Islet precursor cell (in vitro differentiated cells): ENCODE data around the gene OTOP3.

Source experiments
- DNase-seq: peaks from one replicate; pipeline ENCODE4 v3.0.0-alpha.2; 2018

Gene OTOP3

GRCh38 chr17:74941128-74941725 is 5.5 kb downstream of the OTOP3 start:
- DNase-seq = no peak

GRCh38 chr17:74943808-74944522 is 8.3 kb downstream of the OTOP3 start:
- DNase-seq = no peak

DNA sequence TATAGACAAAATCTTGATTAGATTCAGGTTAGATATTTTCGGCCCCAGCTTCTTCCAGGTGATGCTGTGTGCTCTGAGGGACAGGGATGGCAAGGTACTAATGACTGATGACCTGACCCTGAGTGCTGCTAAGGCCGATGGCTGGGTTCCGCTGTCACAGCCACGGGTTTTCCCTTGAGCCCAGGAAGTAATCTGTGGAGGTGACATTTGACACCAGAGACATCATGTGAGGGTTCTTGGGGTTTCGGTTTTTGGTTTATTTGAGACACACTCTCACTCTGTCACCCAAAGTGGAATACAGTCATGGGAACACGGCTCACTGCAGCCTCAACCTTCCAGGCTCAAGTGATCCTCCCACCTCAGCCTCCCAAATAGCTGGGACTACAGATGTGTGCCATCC is 9.8 kb downstream of the OTOP3 start:
- DNase-seq = no peak

- DNase-seq = no peak
Observed at GRCh38 chr17:74946641-74947040, 10.9 kb downstream of the OTOP3 start.

DNA sequence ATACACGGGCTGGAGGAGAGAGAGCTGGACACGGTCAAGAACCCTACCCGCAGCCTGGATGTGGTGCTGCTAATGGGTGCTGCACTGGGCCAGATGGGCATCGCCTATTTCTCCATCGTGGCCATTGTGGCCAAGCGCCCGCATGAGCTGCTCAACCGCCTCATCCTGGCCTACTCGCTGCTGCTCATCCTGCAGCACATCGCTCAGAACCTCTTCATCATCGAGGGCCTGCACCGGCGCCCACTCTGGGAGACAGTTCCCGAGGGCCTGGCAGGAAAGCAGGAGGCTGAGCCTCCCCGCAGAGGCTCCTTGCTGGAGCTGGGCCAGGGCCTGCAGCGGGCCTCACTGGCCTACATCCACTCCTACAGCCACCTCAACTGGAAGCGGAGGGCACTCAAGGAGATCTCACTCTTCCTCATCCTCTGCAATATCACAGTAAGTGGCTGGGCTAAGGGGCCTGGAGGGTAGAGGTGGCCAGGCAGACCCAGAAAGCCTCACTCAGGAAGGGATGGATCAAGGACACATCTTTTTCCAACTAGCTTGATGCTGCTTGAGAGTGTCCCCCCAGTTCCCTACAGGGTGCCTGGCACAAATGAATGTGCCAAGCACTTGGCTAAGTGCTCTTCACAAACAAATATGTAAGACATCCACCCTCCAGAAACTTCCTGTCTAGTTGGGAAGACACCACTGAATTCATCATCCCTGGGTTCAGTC is 11.5 kb downstream of the OTOP3 start:
- no peak for DNase-seq

GRCh38 chr17:74949455-74950115 is 13.9 kb downstream of the OTOP3 start:
- no peak for DNase-seq

DNA sequence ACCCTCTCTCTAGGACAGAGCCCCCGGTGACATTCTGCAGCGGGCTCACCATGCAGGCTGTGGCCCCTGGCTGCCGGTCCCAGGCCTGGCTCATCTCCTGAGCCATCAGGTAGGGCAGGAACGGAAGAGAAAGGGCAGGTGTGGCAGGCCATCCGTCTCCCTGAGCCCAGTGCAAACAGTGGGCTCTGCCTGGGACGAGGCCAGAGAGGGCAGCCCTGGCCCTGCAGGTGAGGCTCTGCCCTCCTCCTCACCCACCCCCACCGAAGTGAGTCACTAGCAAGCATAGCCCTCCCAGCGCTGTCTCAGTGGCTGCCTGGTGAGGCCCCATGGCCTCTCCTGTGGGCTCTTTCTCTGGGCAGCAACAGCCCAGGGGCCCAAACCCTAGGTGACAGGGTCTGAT is 14.5 kb downstream of the OTOP3 start:
- DNase-seq = no peak

DNA sequence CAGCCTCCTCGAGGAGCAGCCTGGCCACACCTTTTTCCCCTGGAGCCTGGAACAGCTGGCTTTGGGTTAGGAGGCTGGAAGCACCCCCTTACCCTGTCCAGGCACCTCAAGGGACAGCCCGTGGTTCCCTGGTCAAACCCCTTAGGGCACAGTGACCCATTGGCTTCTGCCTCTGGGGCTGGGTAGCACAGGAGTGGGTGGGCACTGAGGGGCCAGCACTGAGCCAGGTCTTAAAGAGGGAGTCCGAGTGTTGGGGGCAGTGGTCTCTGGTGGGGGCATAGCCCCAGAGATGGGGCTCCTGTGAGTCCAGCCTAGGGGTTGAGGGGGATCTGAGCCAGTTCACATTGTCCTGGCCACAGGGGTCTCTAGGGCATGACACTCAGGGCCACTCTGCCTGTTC is 15.4 kb downstream of the OTOP3 start:
- no peak for DNase-seq

DNA sequence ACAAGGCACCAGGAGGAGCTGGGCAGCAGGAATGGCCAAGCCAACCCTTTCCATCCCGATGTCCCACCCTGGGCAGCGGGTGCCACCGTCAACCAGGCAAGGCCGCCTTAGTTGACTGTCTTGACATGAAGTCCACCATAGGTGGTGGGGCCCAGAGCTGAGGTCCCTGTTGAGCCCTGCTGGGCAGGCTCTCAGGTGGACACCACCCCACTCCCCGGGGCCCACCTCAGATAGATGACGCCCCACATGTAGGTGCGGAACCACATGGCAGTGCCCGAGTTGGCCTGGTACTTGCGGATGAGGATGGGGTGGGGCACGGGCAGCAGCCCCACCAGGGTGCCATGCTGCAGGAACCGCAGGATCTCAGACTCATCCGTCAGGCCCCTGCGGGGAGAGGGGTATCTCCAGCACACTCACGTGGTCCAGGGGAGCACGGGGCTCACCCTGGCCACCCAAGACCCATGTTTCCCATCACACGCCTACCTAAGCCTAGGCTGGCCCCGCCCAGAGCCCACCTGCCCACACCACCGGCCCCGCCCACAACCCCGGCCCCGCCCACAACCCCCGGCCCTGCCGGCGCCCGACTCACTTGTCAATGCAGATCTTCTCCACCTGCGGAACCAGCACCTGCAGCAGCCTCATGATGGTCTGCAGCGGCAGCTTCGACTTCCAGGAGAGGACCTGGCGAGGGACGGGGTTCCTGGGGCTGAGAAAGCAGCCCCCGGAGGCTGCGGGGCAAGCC is 16.2 kb downstream of the OTOP3 start:
- no peak for DNase-seq

GRCh38 chr17:74952431-74953133 is 16.9 kb downstream of the OTOP3 start:
- no peak for DNase-seq

GRCh38 chr17:74953134-74953687 is 17.5 kb downstream of the OTOP3 start:
- DNase-seq = no peak

DNA sequence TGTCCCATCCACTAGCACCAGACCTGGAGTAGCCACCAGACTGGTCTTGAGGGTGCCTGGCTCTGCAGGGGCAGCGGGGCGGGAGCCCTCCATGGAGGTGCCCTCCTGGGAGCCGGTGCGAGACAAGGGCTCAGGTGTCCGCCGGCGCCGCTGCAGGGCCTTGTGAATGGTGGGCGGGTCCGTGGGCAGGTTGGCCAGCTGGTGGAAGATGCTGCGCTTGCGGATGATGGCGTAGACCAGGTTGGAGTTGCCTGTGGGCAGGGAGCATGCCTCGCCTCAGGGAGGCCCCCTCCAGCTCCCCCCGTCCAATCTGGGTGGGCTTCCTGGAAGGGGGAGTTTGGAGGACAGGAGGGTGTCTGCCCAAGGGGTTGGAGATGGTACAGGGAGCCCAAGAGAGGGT is 18.4 kb downstream of the OTOP3 start:
- no peak for DNase-seq

- no peak for DNase-seq
Observed at GRCh38 chr17:74954665-74955421, 19.1 kb downstream of the OTOP3 start.

GRCh38 chr17:74956093-74956492 is 20.4 kb downstream of the OTOP3 start:
- DNase-seq = no peak

DNA sequence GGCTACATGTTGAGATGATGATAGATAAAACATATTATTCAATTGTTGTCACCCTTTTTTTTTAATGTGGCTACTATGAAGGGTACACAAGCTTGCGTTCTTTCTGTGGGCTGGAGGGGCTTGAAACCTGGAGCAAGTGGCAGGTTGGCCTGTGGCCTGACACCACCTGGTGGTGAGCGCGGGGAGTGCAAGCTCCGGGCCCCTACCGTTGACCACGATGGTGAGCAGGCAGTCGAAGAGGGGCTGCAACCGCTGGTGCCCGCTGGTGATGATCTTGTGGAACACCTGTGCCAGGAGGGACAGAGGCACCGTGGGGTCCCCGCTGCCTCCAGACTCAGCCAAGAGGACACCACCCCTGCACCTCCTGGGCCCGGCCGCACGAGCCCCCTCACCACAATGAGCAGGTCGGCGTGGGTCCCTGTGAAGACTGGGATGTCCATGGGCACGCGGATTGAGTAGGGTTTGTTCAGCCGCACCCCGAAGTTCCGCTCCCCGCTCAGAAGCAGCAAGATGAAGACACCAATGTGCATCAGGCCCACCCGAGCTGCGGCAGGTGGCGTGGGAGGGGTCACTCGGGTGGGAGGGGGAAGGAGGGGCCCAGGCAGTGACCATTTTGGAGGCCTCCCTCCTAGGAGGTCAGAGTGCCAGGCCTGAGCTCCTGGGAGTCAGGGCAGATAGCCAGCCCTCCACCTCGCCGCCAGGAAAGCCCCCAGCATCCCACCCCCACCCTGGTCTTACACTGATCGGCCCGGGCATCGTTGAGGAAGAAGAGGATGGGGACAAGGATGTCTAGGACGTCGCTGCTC is 22.4 kb downstream of the OTOP3 start:
- peak; percentile 92 for DNase-seq

- no peak for DNase-seq
Observed at GRCh38 chr17:74959826-74960515, 24.3 kb downstream of the OTOP3 start.

DNA sequence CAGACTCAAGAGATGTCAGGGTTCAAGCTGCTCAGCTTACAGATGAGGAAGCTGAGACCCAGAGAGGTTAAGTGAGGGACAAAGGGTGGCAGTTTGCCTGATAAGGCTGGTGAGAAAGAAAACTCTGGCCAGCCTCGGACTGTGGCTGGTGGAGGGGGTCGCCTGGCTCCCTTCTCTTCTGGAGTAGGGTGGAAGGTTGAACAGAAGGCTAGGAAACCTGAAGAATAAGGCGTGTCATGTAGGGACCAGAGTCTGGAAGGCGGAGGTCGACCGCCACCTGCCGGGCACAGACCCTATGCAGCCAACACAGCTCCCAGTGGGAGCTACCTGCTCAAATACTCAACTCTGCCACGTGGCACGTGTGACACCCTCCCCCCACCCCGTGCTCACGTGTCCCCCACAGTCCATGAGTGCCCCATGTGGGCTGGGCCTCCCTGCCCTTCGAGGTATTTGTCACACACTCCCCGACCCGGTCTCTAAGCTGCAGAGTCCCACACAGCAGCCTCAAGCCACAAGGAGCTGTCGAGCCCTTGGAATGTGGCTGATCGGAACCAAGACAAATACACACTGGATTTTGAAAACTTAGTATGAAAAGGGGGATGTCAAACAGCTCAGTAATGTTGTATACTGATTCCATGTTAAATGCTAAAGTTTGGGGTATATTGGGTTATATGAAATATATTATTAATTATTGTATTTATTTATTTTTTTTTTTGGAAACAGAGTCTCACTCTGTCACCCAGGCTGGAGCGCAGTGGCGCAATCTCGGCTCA is 25.1 kb downstream of the OTOP3 start:
- DNase-seq = peak; percentile 92

GRCh38 chr17:74961657-74962350 is 26.1 kb downstream of the OTOP3 start:
- peak; percentile 94 for DNase-seq
